ENCODE measurements around the gene HLA-DRB1.
A peak's percentile ranks its signal among the peaks of the same experiment; 100 is the strongest.

DNA sequence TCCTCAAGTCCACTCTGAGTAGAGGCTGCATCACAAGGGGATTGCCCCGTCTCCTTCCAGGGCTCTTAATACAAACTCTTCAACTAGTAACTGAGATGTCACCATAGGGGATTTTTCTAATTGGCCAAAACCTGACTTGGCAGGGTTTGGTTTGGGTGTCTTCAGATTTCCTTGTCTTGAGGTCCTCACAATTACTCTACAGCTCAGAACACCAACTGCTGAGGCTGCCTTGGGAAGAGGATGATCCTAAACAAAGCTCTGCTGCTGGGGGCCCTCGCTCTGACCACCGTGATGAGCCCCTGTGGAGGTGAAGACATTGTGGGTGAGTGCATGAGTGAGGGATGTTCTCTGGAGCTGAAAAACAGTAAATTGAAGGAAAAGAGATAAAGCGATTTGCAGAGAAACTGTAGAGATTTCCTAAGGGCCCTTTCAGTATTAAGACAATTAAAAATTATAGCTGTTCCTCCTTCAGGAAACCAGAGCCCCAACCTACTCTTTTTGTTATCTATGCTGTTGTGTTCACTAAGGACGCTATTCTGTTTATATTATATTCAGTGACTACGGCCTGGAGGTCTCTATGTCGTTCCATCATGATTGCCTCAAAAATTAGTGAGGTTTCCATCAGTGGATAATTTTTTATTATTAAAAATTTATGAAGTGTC, 47.7 kb upstream of the HLA-DRB1 start, which contains the start of gene HLA-DQA1:
- TF ChIP-seq, protein P1, sequence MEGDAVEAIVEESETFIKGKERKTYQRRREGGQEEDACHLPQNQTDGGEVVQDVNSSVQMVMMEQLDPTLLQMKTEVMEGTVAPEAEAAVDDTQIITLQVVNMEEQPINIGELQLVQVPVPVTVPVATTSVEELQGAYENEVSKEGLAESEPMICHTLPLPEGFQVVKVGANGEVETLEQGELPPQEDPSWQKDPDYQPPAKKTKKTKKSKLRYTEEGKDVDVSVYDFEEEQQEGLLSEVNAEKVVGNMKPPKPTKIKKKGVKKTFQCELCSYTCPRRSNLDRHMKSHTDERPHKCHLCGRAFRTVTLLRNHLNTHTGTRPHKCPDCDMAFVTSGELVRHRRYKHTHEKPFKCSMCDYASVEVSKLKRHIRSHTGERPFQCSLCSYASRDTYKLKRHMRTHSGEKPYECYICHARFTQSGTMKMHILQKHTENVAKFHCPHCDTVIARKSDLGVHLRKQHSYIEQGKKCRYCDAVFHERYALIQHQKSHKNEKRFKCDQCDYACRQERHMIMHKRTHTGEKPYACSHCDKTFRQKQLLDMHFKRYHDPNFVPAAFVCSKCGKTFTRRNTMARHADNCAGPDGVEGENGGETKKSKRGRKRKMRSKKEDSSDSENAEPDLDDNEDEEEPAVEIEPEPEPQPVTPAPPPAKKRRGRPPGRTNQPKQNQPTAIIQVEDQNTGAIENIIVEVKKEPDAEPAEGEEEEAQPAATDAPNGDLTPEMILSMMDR (IDR thresholded peaks at IDR 0.05) = no peak
- peak in 1 of 2 donors; percentile 44 for TF ChIP-seq POLR2A (IDR thresholded peaks at IDR 0.05)
